DOHH2 (cell line): ENCODE measurements around the gene KANTR.

Experiments used
- CTCF ChIP-seq: fragments of 200-600 bp; sonication (generic); IDR thresholded peaks from one replicate; pipeline ENCODE4 v1.5.1; 2014; ENCODE audit warnings: antibody characterized with exemption, mild to moderate bottlenecking, low read depth, low read length; ENCODE audit not compliant: poor library complexity, severe bottlenecking
- EZH2phosphoT487 ChIP-seq: fragments of 200-600 bp; sonication (generic); IDR thresholded peaks from 2 replicates; pipeline ENCODE4 v1.6.1; 2017; ENCODE audit warnings: borderline replicate concordance, mild to moderate bottlenecking, antibody characterized with exemption, low read length, moderate library complexity, mixed read lengths

DNA sequence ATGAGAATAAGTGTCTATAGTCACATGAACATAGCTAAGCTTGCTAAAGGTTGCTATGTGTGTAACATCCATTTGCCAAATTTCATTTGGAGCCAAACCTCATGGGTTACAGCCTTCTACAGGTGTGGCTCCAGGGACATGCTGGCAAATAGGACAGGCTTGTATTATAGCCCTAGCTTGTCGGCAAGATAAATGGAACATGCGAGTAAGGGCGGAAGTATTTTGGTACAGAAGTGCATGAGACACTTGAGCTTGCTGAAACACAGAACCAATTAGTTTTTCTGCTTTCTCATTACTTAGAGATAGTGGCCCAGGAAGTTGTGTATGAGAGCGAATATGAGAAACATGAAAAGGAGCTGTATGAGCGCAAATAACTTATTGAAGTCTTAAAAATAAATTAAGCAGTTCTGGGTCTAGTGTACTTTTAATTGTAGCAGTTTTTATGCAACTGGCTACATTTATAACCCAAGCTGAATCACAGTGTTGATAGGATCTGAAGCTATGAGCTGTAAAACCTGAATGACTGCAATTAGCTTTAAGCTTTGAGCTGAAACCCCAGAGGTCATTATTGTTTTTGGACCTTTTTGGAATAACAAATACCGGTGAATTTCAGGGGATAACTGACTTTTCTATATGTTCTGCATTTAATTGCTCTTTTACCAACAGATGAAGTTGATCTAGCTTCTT lies 66.5 kb downstream of the KANTR start:
- TF ChIP-seq CTCF = no peak
- no peak for TF ChIP-seq EZH2phosphoT487
